ENCODE measurements around the gene FLT3.
"Not testable (repeated sequence)": the region's sequence is repeated elsewhere in the genome, so short reads cannot be mapped to it uniquely, and the experiment has no call there.

FLT3 gene

DNA sequence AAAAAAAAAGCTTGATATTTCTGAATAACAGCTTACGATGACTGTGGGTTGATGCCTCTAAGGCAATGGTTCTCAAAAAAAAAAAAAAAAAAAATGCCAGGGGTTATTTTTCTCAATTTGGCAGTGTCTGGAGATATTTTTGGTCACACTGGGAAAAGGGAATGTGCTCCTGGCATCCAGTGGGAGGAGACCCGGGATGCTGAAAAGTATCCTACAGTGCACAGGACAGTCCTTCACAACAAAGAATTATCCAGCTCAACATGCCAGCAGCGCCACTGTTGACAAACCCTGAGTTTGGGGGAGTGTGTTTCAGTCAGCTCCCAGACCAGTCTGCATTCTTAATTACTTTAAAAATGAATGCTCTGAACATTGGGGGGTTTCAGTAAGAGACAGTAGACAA, 54.5 kb downstream of the FLT3 start:
- FAIRE-seq = no peak
- DNase-seq (ENCODE audit: low spot score) = no peak

DNA sequence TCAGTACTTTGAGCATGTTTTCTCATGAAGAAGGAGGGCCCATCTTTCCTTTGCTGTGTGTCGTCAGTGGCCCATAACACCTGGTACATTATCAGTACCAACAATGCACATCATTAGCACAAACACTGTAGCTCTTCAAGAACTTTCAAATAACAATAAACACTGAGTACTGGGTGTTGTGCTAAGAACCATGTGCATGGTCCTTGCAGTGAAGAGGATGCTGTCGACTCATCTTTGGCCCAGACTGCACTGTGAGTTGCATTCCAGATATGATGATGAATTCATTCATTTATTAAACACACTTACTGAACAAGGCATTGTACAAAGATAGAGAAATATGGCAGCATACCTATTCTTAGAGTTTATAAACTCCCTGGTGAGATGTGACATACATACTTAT, 55.8 kb downstream of the FLT3 start:
- FAIRE-seq = no peak
- no peak for DNase-seq (ENCODE audit: low spot score)

- FAIRE-seq = no peak
- no peak for DNase-seq (ENCODE audit: low spot score)
Observed at GRCh38 chr13:28043224-28043623, 57.2 kb downstream of the FLT3 start.

DNA sequence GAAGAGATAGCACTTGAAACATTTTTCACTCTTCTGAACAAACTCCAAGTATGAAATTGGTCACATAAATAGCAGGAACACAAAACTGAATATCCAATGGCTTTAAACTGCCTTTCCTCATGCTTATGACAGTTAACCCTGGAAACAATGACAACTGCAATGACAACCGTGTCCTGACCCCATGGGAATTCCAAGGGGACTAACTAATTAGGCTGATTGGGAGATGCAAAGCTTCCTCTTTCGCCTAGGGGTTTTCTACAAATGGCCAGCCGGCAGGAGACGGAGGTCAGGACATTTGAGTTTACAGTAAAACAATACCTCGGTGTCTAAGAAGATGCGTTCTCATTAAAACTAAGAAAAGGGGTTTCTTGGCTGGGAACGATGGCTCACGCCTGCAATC, 58.9 kb downstream of the FLT3 start:
- FAIRE-seq = no peak

DNA sequence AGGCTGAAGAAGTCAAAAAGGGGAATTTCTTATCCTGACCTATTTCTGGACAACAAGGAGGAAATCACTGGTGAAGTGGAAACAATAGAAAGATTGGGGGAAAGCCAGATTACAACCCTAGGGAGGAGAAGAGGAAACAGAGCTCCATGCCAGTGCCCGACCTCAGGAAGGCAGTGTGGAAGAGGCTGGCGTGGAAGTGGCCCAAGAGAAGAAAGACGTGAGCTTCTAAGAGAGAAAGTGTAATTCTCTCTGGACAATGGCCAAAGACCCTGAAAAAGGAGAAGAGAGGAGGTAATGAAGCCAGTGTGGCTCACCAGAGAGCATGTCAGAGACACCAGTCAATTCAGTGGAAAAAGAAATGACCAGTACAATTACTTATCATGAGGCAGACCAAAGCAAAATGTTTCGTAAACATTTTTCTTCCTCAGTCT, 59.3 kb downstream of the FLT3 start:
- DNase-seq (ENCODE audit: low spot score) (no peak), FAIRE-seq (no peak)

More for the DNA sequence above, 58.9 kb downstream of the FLT3 start:
- no peak for DNase-seq (ENCODE audit: low spot score)

DNA sequence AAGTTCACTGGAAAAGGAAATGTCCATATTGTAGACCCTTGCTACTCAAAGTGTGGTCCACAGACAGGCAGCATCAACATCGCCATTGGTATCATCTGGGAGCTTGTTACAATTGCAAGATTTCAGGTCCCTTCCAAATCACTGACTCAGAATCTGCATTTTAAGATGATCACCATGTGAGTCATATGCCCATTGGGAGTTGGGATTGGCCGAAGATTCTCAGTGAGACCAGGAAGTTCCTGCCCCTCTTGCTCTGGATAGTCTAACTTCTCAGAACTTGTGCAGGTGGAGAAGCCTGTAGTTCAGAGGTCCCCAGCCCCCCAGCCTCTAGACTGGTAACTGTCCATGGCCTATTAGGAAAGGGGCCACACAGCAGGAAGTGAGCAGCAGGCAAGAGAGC, 63.0 kb downstream of the FLT3 start:
- DNase-seq (ENCODE audit: low spot score) (no peak), FAIRE-seq (no peak)

DNA sequence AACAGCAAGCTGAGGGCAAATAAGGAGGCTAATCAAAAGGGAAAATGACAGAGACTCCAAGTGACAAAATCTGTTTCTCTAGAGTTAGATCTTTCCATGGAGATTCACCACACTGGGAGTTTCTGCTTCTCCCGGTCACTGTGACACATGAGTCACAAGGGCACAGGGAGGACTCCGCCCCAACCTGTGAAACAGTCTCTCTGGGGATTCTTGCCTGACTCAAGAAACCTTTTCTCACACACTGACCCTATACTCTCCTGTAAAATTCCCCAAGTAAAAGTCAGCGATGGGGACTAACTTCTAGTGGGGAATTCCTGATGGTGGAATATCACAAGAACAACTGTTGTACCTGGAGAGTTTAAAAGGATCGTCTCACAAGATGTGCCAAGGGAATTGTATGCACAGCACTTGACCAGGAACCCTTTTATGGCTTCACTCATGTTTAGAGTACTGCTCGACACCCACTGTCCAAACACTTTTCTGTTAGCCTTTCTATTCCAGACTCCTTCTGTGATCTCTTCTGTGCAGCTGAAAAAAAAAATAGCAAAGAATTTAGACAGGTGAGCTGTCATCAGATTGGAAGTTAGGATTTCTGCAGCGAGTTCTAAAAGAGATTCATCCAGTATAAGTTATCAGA, 65.1 kb downstream of the FLT3 start:
- FAIRE-seq = no peak
- DNase-seq (ENCODE audit: low spot score) = no peak

DNA sequence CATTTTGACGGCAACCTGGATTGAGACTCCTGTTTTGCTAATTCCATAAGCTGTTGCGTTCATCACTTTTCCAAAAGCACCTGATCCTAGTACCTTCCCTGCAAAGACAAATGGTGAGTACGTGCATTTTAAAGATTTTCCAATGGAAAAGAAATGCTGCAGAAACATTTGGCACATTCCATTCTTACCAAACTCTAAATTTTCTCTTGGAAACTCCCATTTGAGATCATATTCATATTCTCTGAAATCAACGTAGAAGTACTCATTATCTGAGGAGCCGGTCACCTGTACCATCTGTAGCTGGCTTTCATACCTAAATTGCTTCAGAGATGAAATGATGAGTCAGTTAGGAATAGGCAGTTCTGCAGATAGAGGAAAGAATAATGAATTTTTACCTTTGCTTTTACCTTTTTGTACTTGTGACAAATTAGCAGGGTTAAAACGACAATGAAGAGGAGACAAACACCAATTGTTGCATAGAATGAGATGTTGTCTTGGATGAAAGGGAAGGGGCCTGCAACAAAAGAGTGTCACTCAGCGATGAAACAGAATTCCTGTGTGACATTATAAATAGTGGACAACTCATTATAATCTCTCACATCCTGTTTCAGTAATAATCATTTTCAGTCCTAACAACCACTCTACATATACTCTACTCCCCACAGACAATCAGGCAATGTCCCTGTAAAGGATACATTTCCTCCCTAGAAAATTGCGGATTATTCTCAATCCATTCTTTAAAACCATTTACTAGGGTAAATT, 66.3 kb downstream of the FLT3 start:
- DNase-seq (ENCODE audit: low spot score) (no peak), FAIRE-seq (no peak)

GRCh38 chr13:28032438-28032837, 67.9 kb downstream of the FLT3 start:
- DNase-seq (ENCODE audit: low spot score); FAIRE-seq: not testable (repeated sequence)

GRCh38 chr13:28031896-28032288, 68.5 kb downstream of the FLT3 start:
- DNase-seq (ENCODE audit: low spot score) = no peak
- no peak for FAIRE-seq

DNA sequence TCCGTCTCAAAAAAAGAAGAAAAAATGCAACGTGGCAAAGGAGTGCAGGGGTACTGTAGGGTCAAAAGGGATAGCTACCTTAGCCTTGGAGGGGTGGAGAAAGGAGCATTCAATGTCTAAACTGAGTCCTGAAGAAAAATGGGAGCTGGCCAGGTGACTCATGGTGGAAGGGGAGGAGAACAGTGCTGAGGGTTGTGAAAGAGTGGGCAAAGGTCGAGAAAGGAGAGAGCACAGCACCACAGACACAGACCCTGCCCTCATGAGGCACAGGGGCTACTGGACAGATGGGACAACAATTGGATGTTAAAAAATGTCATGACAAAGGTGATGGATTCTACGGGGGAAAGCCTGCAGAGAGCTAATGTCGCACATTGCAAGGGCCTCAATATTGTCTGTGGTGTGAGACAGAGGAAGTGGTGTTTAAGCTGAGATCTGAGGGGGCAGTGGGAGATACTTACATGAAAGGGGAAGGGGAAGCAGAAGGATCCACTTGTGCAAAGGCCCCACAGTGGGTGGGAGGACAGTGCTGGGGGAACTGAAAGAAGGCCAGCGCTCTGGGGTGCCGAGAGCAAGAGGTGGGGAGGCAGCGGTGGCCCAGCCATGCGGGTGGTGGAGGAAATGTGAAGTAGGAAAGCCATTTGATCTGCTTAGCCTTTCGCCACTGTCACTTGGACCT, 69.0 kb downstream of the FLT3 start:
- DNase-seq (ENCODE audit: low spot score) (no peak), FAIRE-seq (no peak)

DNA sequence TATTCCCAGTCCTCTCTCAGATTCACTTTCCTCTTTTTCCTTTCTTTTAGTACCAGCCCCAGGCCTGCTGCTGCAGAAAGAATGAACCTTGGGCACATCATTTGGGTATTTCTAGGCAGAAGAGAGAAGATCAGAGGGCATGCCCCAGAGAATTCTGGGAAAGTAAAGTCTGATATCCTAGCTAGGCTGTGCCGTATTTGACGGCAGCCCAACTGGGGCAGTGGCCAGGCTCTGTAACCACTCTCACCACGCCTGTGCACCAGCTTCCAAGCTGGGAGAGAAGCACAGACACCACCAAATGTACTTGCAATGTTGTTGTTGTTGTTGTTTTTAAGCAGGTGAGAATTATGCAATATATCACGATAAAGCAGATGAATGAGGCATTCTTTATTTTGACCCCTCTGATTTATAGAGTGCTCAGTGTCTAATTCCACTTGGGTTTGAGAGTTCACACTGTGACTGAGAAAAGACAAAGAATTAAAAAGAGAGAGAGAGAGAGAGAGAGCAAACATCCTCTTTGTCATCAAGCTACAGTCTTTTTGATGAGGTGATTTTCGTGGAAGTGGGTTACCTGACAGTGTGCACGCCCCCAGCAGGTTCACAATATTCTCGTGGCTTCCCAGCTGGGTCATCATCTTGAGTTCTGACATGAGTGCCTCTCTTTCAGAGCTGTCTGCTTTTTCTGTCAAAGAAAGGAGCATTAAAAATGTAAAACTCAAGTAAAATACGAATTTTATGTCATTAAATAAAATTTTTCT, 72.6 kb downstream of the FLT3 start:
- FAIRE-seq (no peak), DNase-seq (ENCODE audit: low spot score) (no peak)

DNA sequence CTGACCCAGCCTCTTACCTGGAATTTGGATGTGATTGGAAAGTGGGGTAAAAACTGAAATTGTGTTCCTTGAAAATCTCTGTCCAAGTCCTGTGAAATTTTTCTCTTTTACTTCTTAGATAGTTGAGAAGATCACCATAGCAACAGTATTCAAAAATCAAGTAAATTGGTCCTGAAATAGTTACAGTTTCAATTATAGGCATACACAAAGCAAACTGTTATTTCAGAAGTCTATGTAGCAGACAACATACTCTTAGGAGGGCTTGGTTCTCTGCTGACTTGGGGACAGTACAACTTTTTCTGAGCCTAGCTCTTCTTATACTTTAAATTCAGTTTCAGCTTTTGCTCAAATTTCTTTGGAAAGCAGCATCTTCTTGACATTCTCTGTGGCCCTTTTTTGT, 73.3 kb downstream of the FLT3 start:
- no peak for FAIRE-seq

GRCh38 chr13:28026508-28026907, 73.9 kb downstream of the FLT3 start:
- FAIRE-seq (no peak), DNase-seq (ENCODE audit: low spot score) (no peak)

More for the DNA sequence above, 73.3 kb downstream of the FLT3 start:
- no peak for DNase-seq (ENCODE audit: low spot score)

- FAIRE-seq = no peak
Observed at GRCh38 chr13:28022848-28023518, 77.4 kb downstream of the FLT3 start.

GRCh38 chr13:28014301-28014700, 86.1 kb downstream of the FLT3 start:
- no peak for DNase-seq (ENCODE audit: low spot score)
- FAIRE-seq = no peak

More at GRCh38 chr13:28022848-28023518, 77.4 kb downstream of the FLT3 start:
- DNase-seq (ENCODE audit: low spot score) = peak; percentile 13

DNA sequence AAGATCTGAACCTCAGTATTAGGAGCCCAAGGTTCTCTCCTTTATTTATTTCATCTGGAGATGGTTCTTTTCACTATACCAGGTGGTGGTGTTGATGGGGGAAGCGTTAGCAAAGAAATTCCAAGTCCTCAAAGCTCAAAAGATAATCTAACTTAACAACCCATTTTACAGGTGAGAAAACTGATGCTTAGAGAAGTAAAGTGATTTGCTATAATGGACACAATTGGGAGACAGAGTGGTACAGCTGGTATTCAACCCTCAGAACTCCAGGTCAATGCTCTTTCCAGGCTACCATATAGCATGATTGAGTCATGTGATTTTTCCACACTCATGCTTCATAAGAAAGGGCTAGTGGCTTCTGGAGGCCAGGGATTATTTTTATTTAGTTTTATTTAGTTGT, 86.9 kb downstream of the FLT3 start:
- FAIRE-seq = no peak

GRCh38 chr13:28012896-28013295, 87.5 kb downstream of the FLT3 start:
- DNase-seq (ENCODE audit: low spot score) = no peak
- no peak for FAIRE-seq

More for the DNA sequence above, 86.9 kb downstream of the FLT3 start:
- no peak for DNase-seq (ENCODE audit: low spot score)

DNA sequence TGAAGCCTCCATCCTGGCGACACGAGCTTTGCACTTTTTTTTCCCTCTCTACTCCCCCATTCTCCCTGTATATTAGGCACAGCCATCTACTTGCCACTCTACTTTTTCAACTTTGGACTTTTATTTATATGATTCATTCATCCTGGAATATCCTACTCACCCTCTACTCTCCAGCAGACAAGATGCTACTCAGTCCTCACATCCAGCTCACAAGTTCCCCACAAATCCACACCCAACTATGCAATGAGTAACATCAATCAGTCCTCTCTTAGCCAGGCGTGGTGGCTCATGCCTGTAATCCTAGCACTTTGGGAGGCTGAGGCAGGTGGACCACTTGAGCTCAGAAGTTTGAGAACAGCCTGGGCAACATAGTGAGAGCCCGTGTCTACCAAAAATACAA, 88.0 kb downstream of the FLT3 start:
- DNase-seq (ENCODE audit: low spot score) (no peak), FAIRE-seq (no peak)

- FAIRE-seq = no peak
- DNase-seq (ENCODE audit: low spot score) = no peak
Observed at GRCh38 chr13:28010046-28010445, 90.3 kb downstream of the FLT3 start.

- not testable (repeated sequence) for DNase-seq (ENCODE audit: low spot score); FAIRE-seq
Observed at GRCh38 chr13:28005016-28005415, 95.4 kb downstream of the FLT3 start.
